Activated CD4-positive, alpha-beta T cell treated with anti-CD3 and anti-CD28 coated beads for 1 hour (primary cell): ENCODE measurements around the gene TIGAR.
A peak's percentile ranks its signal among the peaks of the same experiment; 100 is the strongest.

Experiments
- DNase-seq: peaks from one replicate; pipeline ENCODE4 v3.0.0-alpha.2; 2020

Gene TIGAR, protein sequence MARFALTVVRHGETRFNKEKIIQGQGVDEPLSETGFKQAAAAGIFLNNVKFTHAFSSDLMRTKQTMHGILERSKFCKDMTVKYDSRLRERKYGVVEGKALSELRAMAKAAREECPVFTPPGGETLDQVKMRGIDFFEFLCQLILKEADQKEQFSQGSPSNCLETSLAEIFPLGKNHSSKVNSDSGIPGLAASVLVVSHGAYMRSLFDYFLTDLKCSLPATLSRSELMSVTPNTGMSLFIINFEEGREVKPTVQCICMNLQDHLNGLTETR

GRCh38 chr12:4320853-4321701, at the start of gene TIGAR:
TIGAR (plus strand) TSS chr12:4321213; CDS start chr12:4321272, 59 bp downstream.
- DNase-seq = peak; percentile 83

DNA sequence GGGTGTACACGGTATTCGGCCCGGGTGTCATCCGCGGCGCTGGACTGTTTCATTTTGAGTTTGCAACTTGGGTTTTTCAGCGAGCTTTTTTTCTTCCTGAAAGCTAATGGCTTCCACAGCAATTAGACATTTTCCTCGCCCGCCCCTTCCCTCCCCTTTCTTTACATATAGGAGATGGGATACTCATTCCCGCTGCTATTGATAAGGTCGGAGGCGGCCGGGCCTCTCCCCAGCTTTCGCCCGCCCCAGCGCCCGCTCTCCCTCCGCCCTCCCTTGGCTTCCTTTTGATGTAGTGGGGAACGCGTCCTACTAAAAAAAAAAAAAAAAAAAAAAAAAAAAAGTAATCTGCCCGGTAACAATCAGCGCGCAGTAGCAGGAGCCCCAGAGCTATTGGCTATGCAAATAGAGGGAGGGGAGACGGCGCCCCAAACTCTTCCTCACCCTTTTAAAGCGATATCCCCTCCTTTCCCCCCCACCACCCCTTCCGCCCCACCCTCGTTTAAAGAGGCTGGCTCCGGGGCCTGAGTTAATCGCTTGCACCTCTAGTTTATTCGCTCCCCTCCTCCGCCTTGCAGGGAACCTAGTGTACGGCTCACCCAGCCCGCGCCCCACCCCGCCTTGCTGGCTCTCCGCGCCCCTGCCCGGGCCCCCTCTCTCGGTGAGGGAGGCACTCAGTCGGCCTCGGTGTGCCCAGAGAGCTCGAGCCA, 49.1 kb upstream of the TIGAR start:
- DNase-seq = peak; percentile 79

DNA sequence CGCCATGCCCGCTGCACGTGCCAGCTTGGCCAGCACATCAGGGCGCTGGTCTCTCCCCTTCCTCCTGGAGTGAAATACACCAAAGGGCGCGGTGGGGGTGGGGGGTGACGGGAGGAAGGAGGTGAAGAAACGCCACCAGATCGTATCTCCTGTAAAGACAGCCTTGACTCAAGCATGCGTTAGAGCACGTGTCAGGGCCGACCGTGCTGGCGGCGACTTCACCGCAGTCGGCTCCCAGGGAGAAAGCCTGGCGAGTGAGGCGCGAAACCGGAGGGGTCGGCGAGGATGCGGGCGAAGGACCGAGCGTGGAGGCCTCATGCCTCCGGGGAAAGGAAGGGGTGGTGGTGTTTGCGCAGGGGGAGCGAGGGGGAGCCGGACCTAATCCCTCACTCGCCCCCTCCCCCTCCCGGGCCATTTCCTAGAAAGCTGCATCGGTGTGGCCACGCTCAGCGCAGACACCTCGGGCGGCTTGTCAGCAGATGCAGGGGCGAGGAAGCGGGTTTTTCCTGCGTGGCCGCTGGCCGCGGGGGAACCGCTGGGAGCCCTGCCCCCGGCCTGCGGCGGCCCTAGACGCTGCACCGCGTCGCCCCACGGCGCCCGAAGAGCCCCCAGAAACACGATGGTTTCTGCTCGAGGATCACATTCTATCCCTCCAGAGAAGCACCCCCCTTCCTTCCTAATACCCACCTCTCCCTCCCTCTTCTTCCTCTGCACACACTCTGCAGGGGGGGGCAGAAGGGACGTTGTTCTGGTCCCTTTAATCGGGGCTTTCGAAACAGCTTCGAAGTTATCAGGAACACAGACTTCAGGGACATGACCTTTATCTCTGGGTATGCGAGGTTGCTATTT, 48.4 kb upstream of the TIGAR start:
- DNase-seq = peak; percentile 37

DNA sequence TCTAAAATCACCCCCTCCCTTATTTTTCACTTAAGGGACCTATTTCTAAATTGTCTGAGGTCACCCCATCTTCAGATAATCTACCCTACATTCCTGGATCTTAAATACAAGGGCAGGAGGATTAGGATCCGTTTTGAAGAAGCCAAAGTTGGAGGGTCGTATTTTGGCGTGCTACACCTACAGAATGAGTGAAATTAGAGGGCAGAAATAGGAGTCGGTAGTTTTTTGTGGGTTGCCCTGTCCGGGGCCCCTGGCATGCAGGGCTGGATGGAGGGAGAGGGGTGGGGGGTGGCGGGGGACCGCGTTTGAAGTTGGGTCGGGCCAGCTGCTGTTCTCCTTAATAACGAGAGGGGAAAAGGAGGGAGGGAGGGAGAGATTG, 47.8 kb upstream of the TIGAR start:
- DNase-seq = no peak

DNA sequence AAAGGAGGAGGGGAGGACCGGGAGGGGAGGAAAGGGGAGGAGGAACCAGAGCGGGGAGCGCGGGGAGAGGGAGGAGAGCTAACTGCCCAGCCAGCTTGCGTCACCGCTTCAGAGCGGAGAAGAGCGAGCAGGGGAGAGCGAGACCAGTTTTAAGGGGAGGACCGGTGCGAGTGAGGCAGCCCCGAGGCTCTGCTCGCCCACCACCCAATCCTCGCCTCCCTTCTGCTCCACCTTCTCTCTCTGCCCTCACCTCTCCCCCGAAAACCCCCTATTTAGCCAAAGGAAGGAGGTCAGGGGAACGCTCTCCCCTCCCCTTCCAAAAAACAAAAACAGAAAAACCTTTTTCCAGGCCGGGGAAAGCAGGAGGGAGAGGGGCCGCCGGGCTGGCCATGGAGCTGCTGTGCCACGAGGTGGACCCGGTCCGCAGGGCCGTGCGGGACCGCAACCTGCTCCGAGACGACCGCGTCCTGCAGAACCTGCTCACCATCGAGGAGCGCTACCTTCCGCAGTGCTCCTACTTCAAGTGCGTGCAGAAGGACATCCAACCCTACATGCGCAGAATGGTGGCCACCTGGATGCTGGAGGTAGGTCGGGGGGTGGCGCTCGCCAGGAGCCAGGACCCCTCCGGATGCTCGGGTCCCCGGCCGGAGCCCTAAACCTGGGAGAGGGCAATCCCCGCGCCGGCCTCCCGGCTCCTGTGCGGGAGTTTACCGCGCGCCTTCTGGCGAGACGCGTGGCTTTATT, 47.2 kb upstream of the TIGAR start, which contains the start of gene CCND2:
Gene CCND2 (plus strand): TSS at position 111 of the 744 bp plus-strand sequence. CDS start 279 bp downstream, at position 390.
- peak; percentile 50 for DNase-seq

DNA sequence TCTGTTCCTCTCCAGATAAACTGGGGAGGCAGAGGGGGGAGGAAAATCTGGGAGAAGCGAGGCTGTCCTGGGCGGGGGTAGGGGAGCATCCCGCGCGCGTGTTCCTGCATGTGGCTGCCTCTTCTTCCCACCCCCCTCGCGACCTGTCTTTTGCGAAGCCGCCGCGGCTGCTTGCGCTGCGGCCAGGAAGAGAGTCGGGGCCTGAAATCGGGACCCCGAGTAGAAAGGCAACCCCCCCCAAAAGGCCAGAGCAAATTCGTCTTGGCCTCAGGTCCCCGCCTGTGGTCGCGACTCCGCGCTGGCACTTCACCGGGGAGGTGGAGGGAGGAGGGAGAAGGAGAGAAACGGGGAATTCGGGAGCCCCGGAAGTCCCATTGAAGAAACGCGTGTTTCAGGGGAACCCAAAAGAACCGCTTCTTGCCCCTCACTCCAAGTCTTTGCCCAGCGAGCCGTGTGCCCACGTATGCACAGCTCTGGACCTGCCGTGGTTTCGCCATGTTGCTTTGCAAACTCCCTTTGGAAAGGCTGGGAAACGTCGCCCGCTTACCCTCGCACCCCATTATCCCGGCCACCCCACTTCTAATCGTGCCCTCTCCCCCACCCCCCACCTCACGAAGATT, 46.5 kb upstream of the TIGAR start:
- DNase-seq = no peak

- no peak for DNase-seq
These were observed 45.8 kb upstream of the TIGAR start for GRCh38 chr12:4275016-4275869.

GRCh38 chr12:4275870-4276301, 45.1 kb upstream of the TIGAR start:
- DNase-seq = no peak

DNA sequence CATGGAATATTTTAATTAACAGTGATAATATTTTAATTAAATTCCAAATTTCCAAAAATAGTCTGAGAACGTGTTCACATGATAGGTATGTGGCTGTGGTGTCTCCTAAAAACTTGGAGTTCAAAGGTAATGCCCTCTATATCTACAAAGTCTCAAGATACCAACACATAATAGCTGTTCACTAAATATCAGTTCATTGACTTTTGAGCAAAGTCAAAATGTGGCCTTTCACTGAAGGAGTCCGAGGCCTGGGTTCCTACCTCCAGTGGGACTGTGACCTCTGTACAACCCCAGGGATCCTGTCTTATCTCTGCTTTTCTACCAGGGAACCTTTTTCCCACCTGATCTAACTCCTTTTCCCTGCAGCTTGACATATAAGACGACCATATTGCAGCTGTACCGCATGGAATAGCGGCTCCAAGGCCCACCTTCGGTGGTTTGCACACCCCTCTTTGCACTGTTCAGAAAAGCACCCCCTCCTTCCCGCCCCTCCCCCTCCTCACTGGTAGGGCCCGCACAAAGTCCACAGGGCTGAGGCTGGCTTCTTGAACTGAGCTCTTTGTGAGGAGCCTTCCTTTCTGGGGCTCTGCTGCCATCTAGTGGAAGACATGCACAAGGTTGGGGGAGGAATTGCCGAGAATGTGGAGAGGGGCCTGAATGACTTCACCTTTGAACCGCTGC, 44.3 kb upstream of the TIGAR start:
- DNase-seq = peak; percentile 81

DNA sequence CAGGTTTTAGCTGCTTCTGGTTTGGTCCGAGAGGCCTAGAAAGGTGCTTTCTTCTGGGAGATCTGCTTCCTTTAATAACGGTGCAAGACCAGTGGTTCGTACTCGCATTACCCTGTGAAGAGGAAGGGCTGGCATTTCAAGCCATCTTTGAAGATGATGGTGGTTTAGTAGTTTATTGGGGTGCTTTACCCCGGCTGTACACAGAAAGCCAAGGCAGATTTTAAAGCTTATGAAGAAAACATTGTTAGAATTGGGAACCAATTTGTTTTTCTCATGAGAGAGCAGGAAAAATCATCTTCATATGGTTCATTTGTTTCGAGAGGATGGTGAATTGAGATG, 43.8 kb upstream of the TIGAR start:
- DNase-seq = no peak

- no peak for DNase-seq
These were observed 43.2 kb upstream of the TIGAR start for GRCh38 chr12:4277857-4278256.

DNA sequence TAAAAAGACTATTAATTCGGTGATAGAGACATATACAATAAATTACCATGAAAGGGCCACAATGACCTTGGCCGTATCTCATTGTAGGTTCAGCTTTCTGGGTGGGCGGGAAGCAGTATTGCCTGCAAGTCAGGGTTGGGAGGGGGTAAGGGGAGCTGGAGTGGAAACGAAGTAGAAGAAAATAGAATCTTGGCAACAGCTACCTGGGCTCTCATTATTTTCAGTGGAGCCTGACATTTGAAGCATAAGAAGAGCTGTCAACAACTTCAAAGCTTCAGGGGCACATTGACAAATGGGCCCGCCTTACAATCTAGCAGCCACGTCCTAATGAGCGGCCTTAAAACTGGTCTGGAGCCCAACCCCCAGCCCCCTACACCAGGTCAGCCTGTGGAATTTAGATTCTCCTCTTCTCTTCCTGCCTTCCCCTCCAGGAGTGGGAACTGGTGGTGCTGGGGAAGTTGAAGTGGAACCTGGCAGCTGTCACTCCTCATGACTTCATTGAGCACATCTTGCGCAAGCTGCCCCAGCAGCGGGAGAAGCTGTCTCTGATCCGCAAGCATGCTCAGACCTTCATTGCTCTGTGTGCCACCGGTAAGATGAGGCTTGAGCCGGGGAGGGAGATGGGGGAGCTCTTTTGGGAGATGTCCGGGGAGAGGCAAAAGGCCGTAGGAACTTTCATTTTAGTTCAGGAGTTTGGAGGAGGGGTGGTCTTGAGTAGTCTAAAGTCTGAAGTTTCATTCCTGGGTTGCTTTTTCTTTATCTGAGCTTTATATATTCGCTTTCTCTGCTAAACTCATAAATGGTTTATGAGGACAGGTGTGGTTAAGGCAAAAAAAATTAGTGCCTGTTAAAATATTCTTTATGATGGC, 42.5 kb upstream of the TIGAR start:
- DNase-seq = no peak

DNA sequence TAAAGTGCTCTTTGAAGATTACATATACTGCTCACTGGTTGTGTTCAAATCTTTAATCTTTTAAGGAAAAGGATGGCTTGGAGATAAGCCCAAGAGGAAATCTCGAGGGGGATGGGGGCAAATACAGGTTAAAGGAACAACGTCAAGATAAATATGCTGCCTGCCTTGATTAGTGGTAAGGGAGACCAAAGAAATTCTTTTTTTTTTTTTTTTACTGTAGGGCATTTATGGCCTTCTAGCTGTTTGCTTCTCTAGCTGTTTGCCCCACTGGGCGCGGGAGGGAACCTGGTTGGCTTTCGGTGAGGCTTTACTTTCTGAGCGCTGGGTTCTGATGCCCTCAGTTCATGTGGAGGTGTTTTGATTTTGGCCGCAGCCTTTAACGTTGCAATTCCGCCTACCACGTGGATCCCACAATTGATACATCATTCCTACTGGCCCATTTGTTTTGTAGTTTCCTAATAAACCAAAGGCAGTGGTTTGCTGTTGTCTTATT, 41.8 kb upstream of the TIGAR start:
- DNase-seq = no peak

DNA sequence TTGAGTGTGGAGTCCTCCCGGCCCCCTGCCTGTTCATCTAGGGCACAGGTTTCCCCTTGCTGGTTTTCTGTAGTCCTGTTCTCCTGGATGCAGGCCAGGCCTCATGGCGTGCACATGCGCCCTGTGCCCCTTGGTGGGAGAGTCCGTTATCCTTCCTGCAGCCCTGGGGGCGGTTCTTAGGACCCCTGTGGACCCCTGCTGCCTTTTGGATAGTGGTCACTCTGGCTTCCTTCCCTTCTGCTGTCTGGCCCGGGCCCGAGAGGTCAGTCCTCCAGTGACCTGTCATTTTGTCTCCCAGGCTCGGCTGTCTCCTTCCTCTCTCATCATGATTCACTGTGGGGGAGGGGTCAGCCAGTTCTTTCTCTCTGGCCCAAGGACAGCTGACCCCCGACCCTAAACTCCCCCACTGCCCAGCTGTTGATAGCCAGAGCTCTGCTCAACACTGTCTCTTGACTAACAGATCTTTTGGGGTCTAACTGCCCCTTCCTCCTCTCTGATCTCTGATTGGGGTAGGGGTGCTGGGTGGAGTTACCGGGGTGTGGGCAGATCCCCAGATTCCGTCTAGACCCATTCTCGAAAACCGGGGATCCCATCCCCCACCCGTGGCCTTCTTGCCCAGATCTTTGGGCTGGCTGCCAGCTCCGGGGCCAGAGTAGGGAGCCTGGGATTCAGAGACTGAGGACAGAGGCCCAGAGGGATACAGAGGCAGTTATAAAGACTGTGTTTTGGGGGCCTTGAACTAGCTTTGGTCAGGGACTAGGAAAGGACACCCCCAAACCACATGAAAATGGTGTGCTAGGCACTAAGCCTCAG, 40.5 kb upstream of the TIGAR start:
- DNase-seq = no peak

DNA sequence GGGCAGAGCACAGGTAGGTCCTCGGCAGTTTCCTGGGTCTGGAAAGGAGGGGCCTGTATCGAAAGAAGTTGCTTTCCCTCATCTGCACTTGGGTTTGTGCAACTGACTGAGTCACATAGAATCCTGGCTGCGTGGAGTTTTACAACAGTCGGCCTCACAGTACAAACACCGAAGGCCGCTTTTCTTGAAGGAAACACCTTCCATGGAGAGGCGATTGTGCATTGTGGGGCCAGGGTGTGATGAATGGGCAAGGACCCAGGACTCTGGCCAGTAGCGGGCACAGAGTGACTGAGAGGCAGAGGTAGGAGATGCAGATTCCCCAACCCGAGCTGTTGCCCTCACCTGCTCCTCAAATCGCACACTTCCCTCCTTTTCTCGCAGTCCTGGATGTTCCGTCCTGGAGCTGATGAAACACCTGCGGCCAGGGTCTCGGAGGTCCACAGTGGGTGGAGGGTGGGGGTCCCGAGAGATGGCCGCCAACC, 39.8 kb upstream of the TIGAR start:
- DNase-seq = no peak

- DNase-seq = no peak
These were observed 38.7 kb upstream of the TIGAR start for GRCh38 chr12:4282103-4282891.
